DMS79 (cell line): ENCODE data around the gene SDC4.
"Not testable (repeated sequence)": the region's sequence is repeated elsewhere in the genome, so short reads cannot be mapped to it uniquely, and the experiment has no call there.

Experiments used
- DNase-seq: peaks from one replicate; lab custom pipeline; 2025; lab: John Stamatoyannopoulos, UW

The SDC4 gene

DNA sequence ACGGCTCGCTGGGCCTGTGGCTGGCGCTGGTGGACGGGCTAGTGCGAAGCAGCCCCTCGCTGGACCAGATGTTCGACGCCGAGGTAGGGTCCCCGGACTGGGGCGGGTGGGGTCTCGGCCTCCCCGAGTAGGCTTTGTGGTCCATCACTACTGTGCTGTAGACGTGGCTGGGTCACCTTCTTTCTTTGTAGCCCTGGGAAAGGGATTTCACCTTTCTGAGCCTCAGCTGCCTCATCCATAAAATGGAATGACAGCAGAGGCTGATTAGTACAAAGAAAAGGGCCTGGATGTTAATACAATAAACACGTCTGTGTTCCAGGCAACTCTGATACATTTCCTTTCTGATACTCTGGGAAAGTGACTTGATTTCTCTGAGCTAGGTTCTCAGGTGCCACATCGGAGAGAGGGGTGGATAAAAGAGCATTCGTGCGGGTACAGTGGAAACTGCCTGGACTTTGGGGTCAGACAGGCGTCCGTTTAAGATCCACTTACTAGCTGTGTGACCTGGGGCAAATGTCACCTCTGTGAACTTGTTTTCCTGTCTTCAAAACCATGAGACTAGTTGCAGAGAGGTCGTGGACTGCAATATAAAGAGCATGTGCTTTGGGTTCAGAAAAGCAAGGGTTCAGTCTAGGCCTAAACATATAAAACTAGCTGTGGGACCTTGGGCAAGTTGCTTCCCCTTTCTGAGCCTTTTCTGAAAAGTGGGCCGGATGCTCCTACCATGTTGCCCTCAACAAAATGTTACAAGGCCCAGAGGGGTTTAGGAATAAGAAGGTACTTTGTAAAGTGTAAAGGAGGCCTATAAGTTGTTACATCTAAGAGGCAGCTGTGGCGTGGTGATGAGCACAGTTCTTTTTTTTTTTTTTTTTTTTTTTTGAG, 15.6 kb upstream of the SDC4 start:
- no peak for DNase-seq

- peak; percentile 75 for DNase-seq
Observed at GRCh38 chr20:45362804-45363610, 14.8 kb upstream of the SDC4 start, which contains the start of gene SYS1. SYS1 (plus strand) TSS chr20:45363156; CDS start chr20:45363532, 376 bp downstream.

DNA sequence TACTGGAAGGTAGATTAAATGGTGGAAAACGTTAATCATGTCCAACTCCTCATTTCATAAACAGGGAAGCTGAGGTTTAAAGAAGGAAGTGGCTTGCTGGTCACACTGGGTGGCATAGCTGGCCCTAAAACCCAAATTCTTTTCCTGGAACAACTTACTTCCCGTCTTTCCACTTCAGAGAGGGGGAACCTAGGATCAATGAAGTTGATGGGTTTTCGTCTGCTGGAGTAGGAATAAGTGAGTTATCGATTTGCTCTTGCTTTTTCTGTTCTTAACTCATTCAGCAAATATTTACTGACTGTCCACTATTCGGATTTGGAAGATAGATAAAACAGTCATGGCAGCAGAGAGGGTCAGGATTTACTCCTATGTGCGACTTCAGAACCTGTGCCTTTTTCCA, 13.6 kb upstream of the SDC4 start:
- no peak for DNase-seq

- no peak for DNase-seq
Observed at GRCh38 chr20:45359406-45360148, 11.4 kb upstream of the SDC4 start.

GRCh38 chr20:45359069-45359405, 10.8 kb upstream of the SDC4 start:
- DNase-seq = no peak

DNA sequence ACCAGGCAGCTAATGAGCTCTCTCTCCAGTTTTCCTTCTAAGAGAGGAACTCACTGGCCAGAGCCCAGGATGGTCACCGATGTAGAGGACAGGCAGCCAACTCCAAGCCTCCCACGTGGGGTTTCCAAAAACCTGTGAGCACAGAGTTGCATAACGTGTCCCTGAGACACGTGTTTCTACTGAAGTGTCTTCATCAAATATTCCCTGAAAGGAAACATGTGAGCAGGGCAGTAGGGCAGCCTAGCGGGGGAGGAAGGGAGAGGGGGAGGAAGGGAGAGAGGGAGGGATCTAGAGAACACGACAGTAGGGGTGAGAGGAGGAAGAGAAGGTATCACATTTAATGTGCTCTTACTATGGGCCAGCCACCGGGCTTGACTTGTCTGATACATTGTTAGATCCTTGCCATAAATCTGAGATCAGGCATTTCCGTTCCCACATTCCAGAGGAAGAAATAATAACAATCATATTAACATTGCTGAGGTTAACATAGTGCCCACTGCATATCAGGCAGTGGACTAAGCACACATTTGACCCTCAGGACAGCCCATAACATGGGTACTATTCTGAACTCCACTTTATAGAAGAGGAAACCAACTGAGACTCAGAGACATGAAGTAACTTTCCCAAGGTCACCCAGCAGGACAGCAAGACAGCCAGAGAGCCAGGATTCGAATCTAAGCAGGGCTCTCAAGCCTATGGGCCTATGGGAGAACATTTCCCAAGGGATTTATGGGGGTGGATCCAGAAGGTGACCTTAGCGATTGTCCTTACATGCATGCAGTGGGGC, 10.3 kb upstream of the SDC4 start:
- no peak for DNase-seq

DNA sequence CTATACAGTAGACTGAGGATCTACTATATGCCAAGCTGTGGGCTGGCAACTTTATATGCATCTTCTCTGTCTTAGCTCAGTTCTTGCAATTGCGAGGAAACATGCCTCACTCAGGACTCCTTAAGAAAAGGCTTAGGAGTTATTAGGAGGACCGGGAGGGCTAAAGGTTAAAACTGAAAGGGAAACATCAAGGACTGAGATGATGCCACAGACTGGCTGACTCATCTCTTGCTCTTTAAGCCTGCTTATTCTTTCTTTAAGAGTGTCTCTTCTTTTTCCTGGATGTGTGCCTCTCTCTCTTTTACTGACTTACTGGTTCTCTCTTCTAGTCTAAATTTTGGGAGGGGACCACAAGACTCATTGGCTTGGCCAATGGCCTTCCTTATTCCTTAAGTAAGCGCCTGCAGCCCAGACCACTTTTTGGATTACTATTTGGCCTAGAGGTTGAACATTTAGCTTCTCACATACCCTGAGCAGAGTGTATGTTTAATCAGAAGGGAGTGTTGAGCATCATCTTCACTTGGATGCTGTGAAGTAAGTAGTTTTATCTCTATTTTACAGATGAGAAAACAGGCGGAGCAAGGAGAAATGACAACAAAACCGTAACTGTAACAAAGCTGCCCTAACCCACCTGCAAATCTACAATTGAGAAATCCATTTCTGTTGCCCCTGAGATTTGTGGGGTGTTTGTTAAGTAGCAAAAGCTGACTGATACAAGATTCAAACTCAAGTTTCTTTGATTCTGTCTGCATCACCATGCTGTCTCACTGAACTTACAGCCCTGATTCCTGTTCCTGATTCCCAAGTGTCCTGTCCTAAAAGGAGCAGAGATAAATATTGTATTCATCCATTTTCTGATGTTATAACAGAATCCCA, 7.2 kb upstream of the SDC4 start:
- DNase-seq = no peak

DNA sequence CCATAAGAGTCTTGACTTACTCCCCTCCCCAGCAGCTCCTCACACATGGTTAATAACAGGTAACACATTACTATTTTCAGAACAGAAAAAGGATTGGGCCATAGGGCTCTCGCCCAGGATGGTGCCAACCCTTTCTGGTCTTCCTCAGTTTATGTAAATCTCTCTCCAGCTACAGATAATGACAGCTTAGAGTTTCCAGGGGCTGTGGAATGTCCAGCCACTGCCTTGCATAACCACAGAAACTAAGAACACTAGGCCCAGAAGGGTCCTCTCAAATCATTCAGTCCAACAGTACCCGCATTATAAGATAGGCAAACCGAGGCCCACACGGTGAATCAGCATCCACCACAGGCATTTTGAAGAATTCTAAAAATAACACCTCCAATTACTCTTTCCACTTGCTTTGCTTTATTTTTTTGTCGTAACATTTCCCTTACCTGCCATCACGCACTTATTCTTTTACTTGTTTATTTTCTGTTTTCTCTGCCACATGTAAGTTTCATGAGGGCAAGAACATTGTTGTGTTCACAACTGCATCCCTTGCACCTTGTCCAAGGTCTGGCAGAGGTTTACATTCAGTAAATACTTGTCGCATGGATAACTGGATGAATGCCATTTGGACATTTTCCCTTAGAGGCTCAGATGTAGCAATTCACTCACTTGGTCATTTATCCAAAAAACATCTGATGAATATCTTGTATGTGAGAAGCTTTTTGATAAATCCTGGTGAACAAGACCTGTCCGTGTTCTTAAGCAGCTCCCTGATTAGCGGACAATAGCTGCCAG, 6.4 kb upstream of the SDC4 start:
- DNase-seq = no peak

DNA sequence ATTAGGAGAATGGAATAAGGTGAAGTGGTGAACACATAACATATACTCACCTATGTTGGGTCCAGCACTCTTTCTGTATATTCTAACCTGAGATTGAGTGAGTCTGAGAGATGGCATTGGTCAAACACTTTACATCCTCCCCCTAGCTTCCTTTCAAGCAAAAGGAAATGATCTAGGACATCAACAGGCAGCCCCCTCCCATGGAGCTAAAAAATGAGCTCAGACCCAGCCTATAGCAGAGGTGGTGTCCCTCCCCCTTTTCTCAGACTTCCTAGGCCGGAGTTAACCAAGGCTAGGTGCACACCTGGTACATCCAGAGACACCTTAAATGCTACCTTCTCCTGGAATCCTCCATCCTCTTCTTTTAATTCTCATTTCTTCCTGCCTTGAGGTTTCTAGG, 5.5 kb upstream of the SDC4 start:
- DNase-seq = no peak

GRCh38 chr20:45352729-45353128, 4.5 kb upstream of the SDC4 start:
- DNase-seq = no peak

DNA sequence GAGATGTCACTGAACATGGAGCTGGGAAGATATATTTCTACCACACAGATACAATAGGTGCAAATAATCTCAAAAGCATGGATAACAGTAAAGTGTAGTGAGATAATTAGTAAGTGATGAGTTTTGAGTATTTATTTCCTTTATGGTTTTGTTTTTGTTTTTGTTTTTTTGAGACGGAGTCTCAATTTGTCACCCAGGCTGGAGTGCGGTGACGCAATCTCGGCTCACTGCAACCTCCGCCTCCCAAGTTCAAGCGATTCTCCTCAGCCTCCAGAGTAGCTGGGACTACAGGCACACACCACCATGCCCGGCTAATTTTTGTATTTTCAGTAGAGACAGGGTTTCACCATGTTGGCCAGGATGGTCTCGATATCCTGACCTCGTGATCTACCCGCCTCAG, 2.6 kb upstream of the SDC4 start:
- not testable (repeated sequence) for DNase-seq

DNA sequence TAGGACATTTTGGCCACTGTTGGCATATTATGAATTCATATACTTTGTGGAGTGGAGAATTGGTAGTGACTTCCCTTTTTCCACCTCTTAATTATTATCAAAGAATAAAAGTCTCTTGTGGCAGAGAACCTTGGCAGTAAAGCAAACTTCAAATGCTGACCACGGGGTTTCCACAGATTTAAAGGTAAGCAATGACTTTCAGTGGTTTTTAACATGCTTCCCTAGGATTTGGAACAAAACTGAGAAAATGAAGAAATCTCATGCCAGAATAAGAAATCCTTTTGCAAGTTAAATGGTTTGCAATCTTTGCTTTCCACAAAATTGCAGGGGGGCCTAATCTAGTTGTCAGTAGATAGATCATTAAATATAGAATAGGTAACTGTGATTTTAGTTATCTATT, 2.0 kb upstream of the SDC4 start:
- DNase-seq = no peak

DNA sequence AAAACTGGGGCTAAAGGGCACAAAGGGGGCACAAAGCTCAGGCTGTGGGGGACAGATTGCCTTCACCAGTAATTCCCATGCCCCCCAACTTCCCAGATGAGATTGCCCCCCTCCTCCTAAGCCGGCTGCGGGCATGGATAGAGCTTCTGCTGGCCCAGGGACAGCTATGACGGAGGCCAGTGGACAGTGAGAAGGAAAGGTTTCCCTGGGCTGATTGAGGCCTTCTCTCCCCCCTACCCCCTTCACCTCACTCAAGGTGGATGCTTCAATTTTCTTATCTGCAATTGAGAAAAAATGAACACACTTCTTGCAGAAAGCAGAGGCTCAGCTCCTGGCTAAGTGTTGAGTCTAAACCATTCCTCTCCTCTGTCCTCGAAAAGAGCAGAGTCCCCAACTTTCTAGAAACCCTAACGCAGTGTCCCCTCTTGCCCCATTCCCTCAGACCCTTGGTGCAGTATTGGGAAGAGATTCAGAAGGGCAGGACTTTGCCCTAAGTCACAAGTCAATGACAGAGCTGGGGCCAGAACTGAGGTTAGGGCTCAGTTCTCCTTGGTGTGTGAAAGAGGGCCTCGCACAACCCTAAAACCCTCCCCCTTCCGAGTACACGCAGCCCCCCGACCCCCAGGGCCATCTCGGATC, 808 bp downstream of the SDC4 start:
- DNase-seq = no peak

- no peak for DNase-seq
Observed at GRCh38 chr20:45346851-45347250, 1.4 kb downstream of the SDC4 start.

DNA sequence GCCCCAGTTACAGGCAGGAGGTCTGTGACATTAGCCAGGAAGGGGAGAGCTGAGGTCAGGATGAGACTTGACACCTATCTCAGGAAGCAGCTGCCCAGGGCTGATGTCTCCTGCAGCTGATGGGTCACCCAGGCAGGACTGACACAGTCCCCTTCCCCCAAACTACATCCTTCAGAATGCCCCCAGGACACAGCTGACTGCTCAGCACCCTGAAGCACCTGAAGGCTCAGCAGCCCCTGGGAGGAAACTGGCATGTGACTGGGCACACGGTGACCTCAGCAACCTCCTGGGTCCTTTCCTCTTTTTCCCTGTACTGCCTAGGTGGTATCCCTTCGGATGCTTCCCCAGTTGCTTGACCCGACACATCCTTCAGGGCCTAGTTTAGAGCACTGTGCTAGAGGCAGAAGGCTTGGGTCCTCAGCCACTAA, 1.9 kb downstream of the SDC4 start:
- no peak for DNase-seq

GRCh38 chr20:45345104-45345936, 2.9 kb downstream of the SDC4 start:
- no peak for DNase-seq

- DNase-seq = no peak
Observed at GRCh38 chr20:45344168-45344860, 3.9 kb downstream of the SDC4 start.
